Liver (tissue), 9 donors: ENCODE results near the gene SPATA13. TPM values are rescaled to one million over a fixed set of nuclear protein-coding genes. Genes with fewer than 3 reads are reported as not detected.

Experiments used
- DNase-seq: peaks from one replicate; pipeline ENCODE4 v3.0.0-alpha.2; 2017; ENCODE audit warnings: low spot score
- H3K27ac ChIP-seq, 2 donors: one replicate each; pipeline ENCODE4 v1.7.0; 2013; ENCODE audit warnings: inconsistent platforms in 2 of 2, low read length in 2 of 2, control low read depth in 1 of 2, low read depth in 1 of 2, mild to moderate bottlenecking in 1 of 2
- H3K27me3 ChIP-seq, 4 donors: one replicate each; pipeline versions ENCODE4 v1.6.1 to v1.7.0; 2013; ENCODE audit warnings: low read length in 3 of 4, inconsistent platforms in 1 of 4, mild to moderate bottlenecking in 1 of 4, moderate library complexity in 1 of 4; ENCODE audit not compliant: control insufficient read depth in 4 of 4, insufficient read depth in 4 of 4
- H3K36me3 ChIP-seq, 4 donors: one replicate each; pipeline versions ENCODE4 v1.6.1 to v1.7.0; 2013; ENCODE audit warnings: low read length in 3 of 4, mild to moderate bottlenecking in 3 of 4, low read depth in 1 of 4, moderate library complexity in 1 of 4; ENCODE audit not compliant: control insufficient read depth in 4 of 4, insufficient read depth in 3 of 4
- H3K4me1 ChIP-seq, 4 donors: one replicate each; pipeline versions ENCODE4 v1.6.1 to v1.7.0; 2013; ENCODE audit warnings: low read length in 3 of 4, mild to moderate bottlenecking in 3 of 4, moderate library complexity in 1 of 4; ENCODE audit not compliant: control insufficient read depth in 4 of 4, insufficient read depth in 4 of 4
- H3K4me3 ChIP-seq, 3 donors: one replicate each; pipeline versions ENCODE4 v1.6.1 to v1.7.0; 2013; ENCODE audit warnings: low read length in 3 of 3, control low read depth in 1 of 3, low read depth in 1 of 3, mild to moderate bottlenecking in 1 of 3
- H3K9ac ChIP-seq, 2 donors: one replicate each; pipeline ENCODE4 v1.7.0; 2013; ENCODE audit warnings: low read length in 2 of 2, mild to moderate bottlenecking in 2 of 2, moderate library complexity in 2 of 2, control low read depth in 1 of 2, low read depth in 1 of 2
- H3K9me3 ChIP-seq, 4 donors: one replicate each; pipeline versions ENCODE4 v1.6.1 to v1.7.0; 2013; ENCODE audit warnings: low read length in 3 of 4; ENCODE audit not compliant: control insufficient read depth in 4 of 4
- ATF3 ChIP-seq: IDR thresholded peaks from 2 replicates; pipeline ENCODE4 v1.6.1; 2016; ENCODE audit warnings: antibody characterized with exemption
- CTCF ChIP-seq: fragments of 150-350 bp; IDR thresholded peaks from 2 replicates; pipeline ENCODE4 v1.5.1; 2017; ENCODE audit warnings: improper control_type of control experiment, low read depth, low read length; ENCODE audit not compliant: missing input control
- EGR1 ChIP-seq, 2 donors: IDR thresholded peaks; 2 replicates each; pipeline ENCODE4 v1.6.1; 2016 to 2018; ENCODE audit warnings: antibody characterized with exemption in 2 of 2, low read depth in 2 of 2
- FOXA2 ChIP-seq: IDR thresholded peaks from 2 replicates; pipeline ENCODE4 v1.6.1; 2016; ENCODE audit warnings: antibody characterized with exemption
- GABPA ChIP-seq, 2 donors: IDR thresholded peaks in 1 of 2; conservative IDR thresholded peaks in 1 of 2; 2 replicates each; pipeline ENCODE4 v1.6.1; 2016; ENCODE audit warnings: antibody characterized with exemption in 2 of 2, mild to moderate bottlenecking in 1 of 2, moderate library complexity in 1 of 2
- JUND ChIP-seq, 2 donors: IDR thresholded peaks; 2 replicates each; pipeline ENCODE4 v1.6.1; 2016; ENCODE audit warnings: antibody characterized with exemption in 2 of 2
- MAX ChIP-seq: IDR thresholded peaks from 2 replicates; pipeline ENCODE4 v1.6.1; 2016; ENCODE audit warnings: antibody characterized with exemption
- NR2F2 ChIP-seq: IDR thresholded peaks from 2 replicates; pipeline ENCODE4 v1.6.1; 2016; ENCODE audit warnings: antibody characterized with exemption
- REST ChIP-seq: IDR thresholded peaks from 2 replicates; pipeline ENCODE4 v1.6.1; 2016; ENCODE audit warnings: antibody characterized with exemption, mild to moderate bottlenecking
- RXRA ChIP-seq, 2 donors: IDR thresholded peaks; 2 replicates each; pipeline ENCODE4 v1.6.1; 2017 to 2018; ENCODE audit warnings: antibody characterized with exemption in 2 of 2, mild to moderate bottlenecking in 1 of 2
- SP1 ChIP-seq: IDR thresholded peaks from 2 replicates; pipeline ENCODE4 v1.6.1; 2018; ENCODE audit warnings: antibody characterized with exemption, mild to moderate bottlenecking
- TAF1 ChIP-seq: conservative IDR thresholded peaks from 2 replicates; pipeline ENCODE4 v1.6.1; 2016; ENCODE audit warnings: antibody characterized with exemption, mild to moderate bottlenecking
- YY1 ChIP-seq: IDR thresholded peaks from 2 replicates; pipeline ENCODE4 v1.6.1; 2016; ENCODE audit warnings: antibody characterized with exemption, mild to moderate bottlenecking
- ZBTB33 ChIP-seq: IDR thresholded peaks from 2 replicates; pipeline ENCODE4 v1.6.1; 2016; ENCODE audit warnings: antibody characterized with exemption
- WGBS: extraction: QIAGEN DNeasy Blood & Tissue Kit; methylation state at CpG from one replicate; pipeline ENCODE4 v1.1.7; 2013; 5-methylcytosine and 5-hydroxymethylcytosine counted together
- polyA plus RNA-seq, 2 donors: library from polyadenylated mRNA; stranded (reverse) in 1 of 2; unstranded in 1 of 2; fragments of 200-250 nt in 1 of 2; fragments of >200 nt in 1 of 2; fragmentation: Nextera tagmentation in 1 of 2; extraction: Ambion mirVana in 1 of 2; gene quantifications; one replicate each; pipeline versions ENCODE4 v1.2.1 to v1.2.3, GENCODE V29; 2013 to 2015
- total RNA-seq, 2 donors: library from RNA; depleted of rRNA; stranded (reverse); fragments of >200 nt; gene quantifications; one replicate each; pipeline ENCODE4 v1.2.3, GENCODE V29; 2014
- donor health status: healthy.
- donor health status: healthy.
- donor health status: healthy.
- donor health status: healthy.
- donor health status: healthy.

The SPATA13 gene
- total and polyA plus RNA-seq, 4 donors = 10.0 to 57.6 (median 20.4) TPM

- TF ChIP-seq MAX = no peak
Observed at GRCh38 chr13:24150572-24150971, 9.9 kb upstream of the SPATA13 start (continued).

- H3K9me3 ChIP-seq = no peaks in the 10 kb centered on the region
- peaks cover 0 to 9% (median 3%) of the 10 kb centered on the region in 4 donors for H3K4me1 ChIP-seq
- no peak overlapping the region for H3K4me3 ChIP-seq
- TF ChIP-seq ATF3 (no peak), MAX (no peak), SP1 (no peak), NR2F2 (no peak), EGR1 (IDR thresholded peaks at IDR 0.05; ENCODE audit: low read depth in 2 of 2) (no peak), CTCF (no peak), ZBTB33 (no peak), RXRA (IDR thresholded peaks at IDR 0.05) (no peak), TAF1 (no peak), REST (no peak), FOXA2 (no peak), GABPA (IDR thresholded peaks at IDR 0.05 in 1 of 2, conservative IDR thresholded peaks at IDR 0.05 in 1 of 2) (no peak), YY1 (no peak), JUND (IDR thresholded peaks at IDR 0.05) (no peak)
- WGBS = 94% methylated on average over 2 of the region's 2 CpGs
- no peak overlapping the region for H3K27ac ChIP-seq
- H3K9ac ChIP-seq = no peak overlapping the region
- H3K36me3 ChIP-seq = no peaks in the 10 kb centered on the region
- no peak for DNase-seq
- H3K27me3 ChIP-seq = no peaks in the 10 kb centered on the region
Observed at GRCh38 chr13:24151864-24152263, 8.7 kb upstream of the SPATA13 start.
